GM23338 (cell line): ENCODE results near the gene EID2. TPM values are rescaled to one million over a fixed set of nuclear protein-coding genes. Genes with fewer than 3 reads are reported as not detected.

Source experiments
- ATAC-seq: fragments of 200-7000 bp; cut with Tn5 transposase; 3 replicates; pipeline ENCODE4 v1.9.1; 2020
- DNase-seq: peaks from one replicate; pipeline ENCODE4 v3.0.0-alpha.2; 2015; ENCODE audit warnings: low spot score
- H2AFZ ChIP-seq: fragments of 200-600 bp; sonication (generic); 2 replicates; pipeline ENCODE4 v1.8.0; 2016; ENCODE audit warnings: antibody characterized with exemption, mild to moderate bottlenecking, moderate library complexity
- H3F3A ChIP-seq: fragments of 200-600 bp; sonication (generic); replicated peaks from 2 replicates; pipeline ENCODE4 v1.8.0; 2017; ENCODE audit warnings: antibody characterized with exemption, mixed run types, low read depth
- H3K27ac ChIP-seq: fragments of 200-600 bp; sonication (generic); 2 replicates; pipeline ENCODE4 v1.6.1; 2016; ENCODE audit warnings: low read depth
- H3K27me3 ChIP-seq: fragments of 200-600 bp; sonication (generic); 2 replicates; pipeline ENCODE4 v1.8.0; 2016; ENCODE audit warnings: mild to moderate bottlenecking, mixed run types, moderate library complexity; ENCODE audit not compliant: insufficient read depth
- H3K36me3 ChIP-seq: fragments of 200-600 bp; sonication (generic); 2 replicates; pipeline ENCODE4 v1.8.0; 2016; ENCODE audit warnings: mild to moderate bottlenecking; ENCODE audit not compliant: insufficient read depth
- H3K4me1 ChIP-seq: fragments of 200-600 bp; sonication (generic); 2 replicates; pipeline ENCODE4 v1.8.0; 2016; ENCODE audit warnings: mild to moderate bottlenecking, moderate library complexity; ENCODE audit not compliant: insufficient read depth
- H3K4me2 ChIP-seq: fragments of 200-600 bp; sonication (generic); 2 replicates; pipeline ENCODE4 v1.7.1; 2017; ENCODE audit warnings: mixed run types
- H3K4me3 ChIP-seq: fragments of 200-600 bp; sonication (generic); 2 replicates; pipeline ENCODE4 v1.6.1; 2016; ENCODE audit warnings: mixed run types
- H3K79me2 ChIP-seq: fragments of 200-600 bp; sonication (generic); replicated peaks from 2 replicates; pipeline ENCODE4 v1.8.0; 2017; ENCODE audit warnings: mild to moderate bottlenecking; ENCODE audit not compliant: insufficient read depth
- H3K9me2 ChIP-seq: fragments of 200-600 bp; sonication (generic); 2 replicates; pipeline ENCODE4 v1.8.0; 2017; ENCODE audit not compliant: insufficient read depth
- H4K20me1 ChIP-seq: fragments of 200-600 bp; sonication (generic); replicated peaks from 2 replicates; pipeline ENCODE4 v1.8.0; 2017; ENCODE audit warnings: mild to moderate bottlenecking; ENCODE audit not compliant: insufficient read depth
- H3K27ac Mint-ChIP-seq: 2 replicates; pipeline ENCODE4 v1.8.0; 2020; ENCODE audit warnings: inconsistent platforms, mild to moderate bottlenecking, moderate library complexity, mixed read lengths
- H3K27me3 Mint-ChIP-seq: 3 replicates; pipeline ENCODE4 v1.8.0; 2022; ENCODE audit warnings: low read depth, mild to moderate bottlenecking, moderate library complexity, mixed read lengths, inconsistent platforms; ENCODE audit not compliant: insufficient read depth, poor library complexity
- H3K36me3 Mint-ChIP-seq: 3 replicates; pipeline ENCODE4 v1.8.0; 2021; ENCODE audit warnings: low read depth, mild to moderate bottlenecking, inconsistent platforms, moderate library complexity, mixed read lengths
- H3K4me1 Mint-ChIP-seq: 3 replicates; pipeline ENCODE4 v1.8.0; 2020; ENCODE audit warnings: mild to moderate bottlenecking, inconsistent platforms, mixed read lengths
- H3K4me3 Mint-ChIP-seq: 3 replicates; pipeline ENCODE4 v1.8.0; 2021; ENCODE audit warnings: moderate library complexity, mild to moderate bottlenecking, inconsistent platforms, mixed read lengths
- H3K9me3 Mint-ChIP-seq: 3 replicates; pipeline ENCODE4 v1.8.0; 2020; ENCODE audit warnings: moderate library complexity, mild to moderate bottlenecking, inconsistent platforms, mixed read lengths
- CREB1 ChIP-seq: fragments of 250-450 bp; sonication (Bioruptor Pico); IDR thresholded peaks from 2 replicates; pipeline ENCODE4 v1.5.0; 2020; ENCODE audit warnings: low read depth, mild to moderate bottlenecking, moderate library complexity
- ETS1 ChIP-seq: IDR thresholded peaks from 2 replicates; pipeline ENCODE4 v1.6.1; 2016; ENCODE audit warnings: antibody characterized with exemption
- EZH2phosphoT487 ChIP-seq: fragments of 200-600 bp; sonication (generic); IDR thresholded peaks from one replicate; pipeline ENCODE4 v1.8.1; 2018; ENCODE audit warnings: antibody characterized with exemption; ENCODE audit not compliant: unreplicated experiment
- NANOG ChIP-seq: IDR thresholded peaks from 2 replicates; pipeline ENCODE4 v1.6.1; 2016; ENCODE audit warnings: antibody characterized with exemption, borderline replicate concordance
- POLR2AphosphoS5 ChIP-seq: IDR thresholded peaks from 2 replicates; pipeline ENCODE4 v1.6.1; 2016; ENCODE audit warnings: antibody characterized with exemption, low read depth
- REST ChIP-seq: IDR thresholded peaks from one replicate; pipeline ENCODE4 v1.6.1; 2018; ENCODE audit warnings: antibody characterized with exemption; ENCODE audit not compliant: unreplicated experiment
- STAT1 ChIP-seq: IDR thresholded peaks from one replicate; pipeline ENCODE4 v1.6.1; 2016; ENCODE audit warnings: antibody characterized with exemption; ENCODE audit not compliant: unreplicated experiment
- ZNF331 ChIP-seq: fragments of 250-450 bp; sonication (Bioruptor Pico); IDR thresholded peaks from 2 replicates; pipeline ENCODE4 v1.5.0; 2020; ENCODE audit warnings: low read depth, mild to moderate bottlenecking, moderate library complexity
- ZNF462 ChIP-seq: fragments of 250-450 bp; sonication (Bioruptor Pico); IDR thresholded peaks from 2 replicates; pipeline ENCODE4 v1.5.0; 2020; ENCODE audit warnings: mild to moderate bottlenecking, moderate library complexity
- polyA plus RNA-seq: library from polyadenylated mRNA; unstranded; fragments of >200 nt; fragmentation: Nextera tagmentation; extraction: Ambion mirVana; gene quantifications from 2 replicates; pipeline ENCODE4 v1.2.1, GENCODE V29; 2016
- total RNA-seq: library from RNA; depleted of rRNA; stranded (reverse); fragments of >200 nt; shearing (Covaris generic); gene quantifications from 2 replicates; pipeline ENCODE4 v1.2.3, GENCODE V29; 2014

EID2 gene
- total and polyA plus RNA-seq, 2 experiments from 2014 or later = 24.4 to 25.2 TPM

- H3K27ac ChIP-seq = no peak overlapping the region
- peak overlapping the region; percentile 92 for H3K4me3 Mint-ChIP-seq
- TF ChIP-seq CREB1 (CRISPR knock-in tag) = peak; percentile 28; the same call in 1 of the 2 replicates
- no peak for TF ChIP-seq EZH2phosphoT487
Measured at GRCh38 chr19:39539165-39539517, 820 bp downstream of the EID2 start.

GRCh38 chr19:39533791-39534190 is 6.2 kb downstream of the EID2 start:
- Mint-ChIP-seq H3K27me3 (peaks cover 11% of the 10 kb centered on the region), H3K4me1 (peaks cover 7% of the 10 kb centered on the region), H3K36me3 (0 out of 3 replicates have a peak, but pooled peaks cover 6% of the 10 kb centered on the region), H3K4me3 (no peak overlapping the region), H3K27ac (no peak overlapping the region), H3K9me3 (no peaks in the 10 kb centered on the region)
- ATAC-seq (no peak), DNase-seq (no peak)
- Histone ChIP-seq H3K36me3 (no peaks in the 10 kb centered on the region), H3K4me3 (no peak overlapping the region), H3K27ac (no peak overlapping the region), H3K9me2 (no peaks in the 10 kb centered on the region), H3K4me2 (no peak overlapping the region), H4K20me1 (peaks cover 11% of the 10 kb centered on the region; the same call in 1 of the 2 replicates), H3F3A (no peaks in the 10 kb centered on the region), H3K4me1 (peaks cover 4% of the 10 kb centered on the region; the same call in 1 of the 2 replicates), H3K27me3 (no peaks in the 10 kb centered on the region), H2AFZ (no peak overlapping the region), H3K79me2 (peaks cover 21% of the 10 kb centered on the region)
- TF ChIP-seq NANOG (no peak), STAT1 (no peak), EZH2phosphoT487 (no peak), POLR2AphosphoS5 (no peak), ZNF462 (CRISPR knock-in tag) (no peak), ZNF331 (CRISPR knock-in tag) (no peak), REST (no peak), CREB1 (CRISPR knock-in tag) (no peak), ETS1 (no peak)

More at GRCh38 chr19:39539165-39539517, 820 bp downstream of the EID2 start:
- H3K9me2 ChIP-seq = no peaks in the 10 kb centered on the region
- H3K27me3 ChIP-seq = no peaks in the 10 kb centered on the region
- no peak overlapping the region for H2AFZ ChIP-seq
- peaks cover 7% of the 10 kb centered on the region for H3K4me1 ChIP-seq
- H3K27ac Mint-ChIP-seq = peak overlapping the region; percentile 85
- peaks cover 14% of the 10 kb centered on the region for H3K27me3 Mint-ChIP-seq
- H3K9me3 Mint-ChIP-seq = no peaks in the 10 kb centered on the region
- H3K4me1 Mint-ChIP-seq = peaks cover 27% of the 10 kb centered on the region
- H3K36me3 ChIP-seq = no peaks in the 10 kb centered on the region
- H3K36me3 Mint-ChIP-seq = peaks cover 6% of the 10 kb centered on the region; the same call in 1 of the 3 replicates
- no peaks in the 10 kb centered on the region for H3F3A ChIP-seq
- no peaks in the 10 kb centered on the region; the same call in 1 of the 2 replicates for H4K20me1 ChIP-seq
- H3K4me3 ChIP-seq = peak overlapping the region; percentile 69
- H3K4me2 ChIP-seq = peak overlapping the region; percentile 76
- DNase-seq (peak; percentile 79), ATAC-seq (peak; percentile 20)
- peaks cover 8% of the 10 kb centered on the region for H3K79me2 ChIP-seq
